KG1 (cell line): ENCODE data around the gene MUSTN1.

ENCODE experiments used
- DNase-seq: peaks from one replicate; lab custom pipeline; 2025; lab: John Stamatoyannopoulos, UW

MUSTN1 gene

GRCh38 chr3:52784931-52785590, 49.8 kb downstream of the MUSTN1 start:
- DNase-seq = no peak

DNA sequence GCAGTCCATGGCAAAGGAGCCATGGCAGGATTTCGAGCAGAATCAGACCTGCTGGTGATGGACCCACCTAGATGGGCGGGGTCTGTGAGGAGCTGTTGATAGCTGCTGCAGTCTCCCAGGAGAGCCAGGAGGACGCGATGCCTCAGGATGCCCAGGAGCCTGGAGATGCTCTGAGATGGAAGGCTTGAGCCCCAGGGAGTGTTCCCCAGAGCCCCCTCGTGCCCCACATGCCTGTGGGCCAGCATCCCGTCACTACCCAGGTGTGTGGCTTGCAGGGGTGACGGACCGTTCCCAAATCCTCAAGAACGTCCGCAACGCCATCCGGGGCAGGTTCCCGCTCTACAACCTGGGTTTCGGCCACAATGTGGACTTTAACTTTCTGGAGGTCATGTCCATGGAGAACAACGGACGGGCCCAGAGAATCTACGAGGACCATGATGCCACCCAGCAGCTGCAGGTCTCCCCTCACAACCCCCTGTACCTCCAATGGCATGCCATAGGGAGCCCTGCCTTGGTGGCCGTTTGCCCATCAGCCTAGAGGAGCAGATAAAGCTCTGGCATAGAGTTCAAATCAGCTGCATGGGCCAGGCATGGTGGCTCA, 50.7 kb downstream of the MUSTN1 start:
- DNase-seq = no peak

- DNase-seq = no peak
These were observed 51.6 kb downstream of the MUSTN1 start for GRCh38 chr3:52783211-52783555.
